Epidermal melanocyte (primary cell): ENCODE measurements around the gene LMTK3.

Source experiments
- DNase-seq: peaks from one replicate; pipeline ENCODE4 v3.0.0; 2011; ENCODE audit warnings: low spot score; ENCODE audit not compliant: insufficient read length

Gene LMTK3

GRCh38 chr19:48470856-48471255 is 40.8 kb downstream of the LMTK3 start:
- no peak for DNase-seq

DNA sequence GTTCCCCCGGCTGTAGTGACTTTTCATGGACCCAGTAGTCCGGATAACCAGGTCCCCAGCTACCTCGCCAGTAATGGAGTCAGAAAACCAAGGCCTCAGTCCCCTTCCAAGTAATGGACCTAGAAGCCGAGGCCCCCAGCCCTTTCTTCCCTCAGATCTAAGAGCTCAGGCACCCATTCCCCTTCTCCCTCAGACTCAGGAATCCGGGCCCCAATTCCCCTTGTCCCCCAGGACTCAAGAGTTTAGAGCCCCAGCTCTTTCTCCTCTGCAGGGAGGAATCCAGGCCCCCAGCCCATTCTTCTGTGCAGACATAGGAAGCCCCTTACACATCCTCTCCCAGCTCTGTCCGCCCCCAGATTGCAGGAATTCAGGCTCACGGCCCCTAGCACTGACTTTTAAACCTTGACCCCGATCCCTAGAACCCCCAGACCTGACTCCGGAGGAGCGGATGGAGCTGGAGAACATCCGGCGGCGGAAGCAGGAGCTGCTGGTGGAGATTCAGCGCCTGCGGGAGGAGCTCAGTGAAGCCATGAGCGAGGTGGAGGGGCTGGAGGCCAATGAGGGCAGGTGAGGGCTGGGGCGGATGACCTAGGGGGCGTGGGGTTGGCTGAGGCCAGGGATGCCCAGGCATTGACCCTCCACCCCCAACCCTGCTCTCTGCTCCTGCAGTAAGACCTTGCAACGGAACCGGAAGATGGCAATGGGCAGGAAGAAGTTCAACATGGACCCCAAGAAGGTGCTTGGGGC is 41.5 kb downstream of the LMTK3 start:
- DNase-seq: no peak

DNA sequence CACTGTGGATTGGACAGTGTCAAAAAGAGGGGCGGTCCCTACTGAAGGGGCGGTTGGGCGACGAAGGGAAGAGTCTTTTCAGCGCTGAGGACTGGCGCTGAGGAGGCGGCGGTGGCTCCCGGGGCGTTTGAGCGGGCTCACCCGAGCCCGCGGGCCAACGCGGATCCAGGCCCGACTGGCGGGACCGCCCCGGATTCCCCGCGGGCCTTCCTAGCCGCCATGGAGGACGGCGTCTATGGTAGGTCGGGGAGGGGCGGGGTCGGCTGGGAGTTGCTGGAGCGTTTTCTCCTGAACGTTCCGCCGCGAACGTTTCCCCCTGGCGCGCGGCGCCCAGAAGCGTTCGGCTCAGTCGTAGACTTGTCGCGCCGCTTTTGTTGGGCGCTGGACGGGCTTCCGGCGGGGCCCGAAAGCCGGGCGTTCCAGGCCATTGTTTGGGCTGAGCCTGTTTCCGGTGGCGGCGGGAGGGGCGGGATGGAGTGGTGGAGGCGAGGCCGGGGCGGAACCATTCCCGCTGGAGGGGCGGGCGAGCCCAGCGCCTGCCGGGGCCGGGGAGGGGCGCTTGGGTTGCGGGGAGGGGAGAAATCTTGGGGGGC is 42.2 kb downstream of the LMTK3 start, which contains the start of gene CYTH2:
Gene CYTH2 (plus strand): TSS at position 81 of the 593 bp plus-strand sequence. CDS start 139 bp downstream, at position 220.
- peak; percentile 54 for DNase-seq

GRCh38 chr19:48468772-48469288 is 42.8 kb downstream of the LMTK3 start:
- peak; percentile 98 for DNase-seq

GRCh38 chr19:48466561-48467325 is 44.9 kb downstream of the LMTK3 start:
- DNase-seq: no peak

- peak; percentile 9 for DNase-seq
Measured at GRCh38 chr19:48465215-48465614, 46.4 kb downstream of the LMTK3 start.

- DNase-seq: no peak
Measured at GRCh38 chr19:48461982-48462655, 49.5 kb downstream of the LMTK3 start.

- DNase-seq: peak; percentile 5
Measured at GRCh38 chr19:48461651-48461981, 50.0 kb downstream of the LMTK3 start.

DNA sequence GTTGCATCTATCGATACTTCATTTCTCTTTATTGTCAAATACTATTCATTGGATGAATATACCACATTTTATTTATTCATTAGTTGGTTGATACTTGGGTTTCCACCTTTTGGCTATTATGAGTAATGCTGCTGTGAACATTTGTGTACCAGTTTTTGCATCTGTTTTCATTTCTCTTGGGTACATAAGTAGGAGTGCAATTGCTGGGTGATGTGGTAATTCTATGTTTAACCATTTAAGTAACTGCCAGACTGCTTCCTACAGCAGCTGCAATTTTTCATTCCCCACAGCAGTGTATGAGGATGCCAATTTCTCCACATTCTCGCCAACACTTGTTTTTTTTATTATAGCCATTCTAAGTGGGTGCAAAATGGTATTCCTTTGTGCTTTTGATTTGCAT is 53.6 kb downstream of the LMTK3 start:
- DNase-seq: no peak

GRCh38 chr19:48456864-48457263 is 54.8 kb downstream of the LMTK3 start:
- DNase-seq: no peak

- no peak for DNase-seq
Measured at GRCh38 chr19:48455908-48456562, 55.6 kb downstream of the LMTK3 start.

DNA sequence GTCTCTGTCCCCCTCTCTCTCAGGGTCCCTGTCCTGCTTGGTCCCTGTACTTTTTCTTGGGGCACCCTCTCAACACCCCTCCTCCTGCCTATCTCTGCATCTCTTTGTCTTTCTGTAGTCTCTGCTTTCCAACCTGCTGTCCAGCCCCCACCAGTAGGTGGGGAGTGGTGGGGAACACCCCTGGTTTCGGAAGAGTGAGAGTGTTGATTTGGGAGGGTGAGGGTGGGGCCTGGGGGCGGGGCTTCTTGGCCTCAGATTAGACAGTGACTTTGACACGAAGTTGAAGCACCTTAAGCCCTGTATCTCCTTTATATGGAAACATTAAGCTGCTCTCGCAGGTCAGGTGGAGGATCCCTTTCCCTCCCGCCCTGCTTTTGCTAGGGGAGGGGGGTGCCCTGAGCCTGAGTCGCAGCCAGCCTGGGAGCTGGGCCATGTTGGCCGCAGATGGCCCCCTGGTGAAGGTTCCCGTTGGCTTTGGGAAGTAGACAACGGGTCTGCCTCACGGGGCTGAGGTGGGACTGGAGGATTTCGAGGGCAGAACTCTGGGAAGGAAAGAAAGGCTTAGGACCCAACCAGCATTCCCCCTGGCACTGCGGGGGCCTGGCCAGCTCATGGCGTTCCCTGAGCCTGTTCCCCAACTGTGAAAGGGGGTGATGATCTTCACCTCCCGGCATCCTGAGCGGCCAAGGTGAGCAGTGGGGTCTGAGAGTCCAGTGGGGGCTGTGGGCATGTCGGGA is 56.3 kb downstream of the LMTK3 start, which contains the start of gene KCNJ14:
Gene KCNJ14 (plus strand): TSS at position 404 of the 737 bp plus-strand sequence. CDS start 6,151 bp downstream, outside the sequence.
- DNase-seq: no peak

DNA sequence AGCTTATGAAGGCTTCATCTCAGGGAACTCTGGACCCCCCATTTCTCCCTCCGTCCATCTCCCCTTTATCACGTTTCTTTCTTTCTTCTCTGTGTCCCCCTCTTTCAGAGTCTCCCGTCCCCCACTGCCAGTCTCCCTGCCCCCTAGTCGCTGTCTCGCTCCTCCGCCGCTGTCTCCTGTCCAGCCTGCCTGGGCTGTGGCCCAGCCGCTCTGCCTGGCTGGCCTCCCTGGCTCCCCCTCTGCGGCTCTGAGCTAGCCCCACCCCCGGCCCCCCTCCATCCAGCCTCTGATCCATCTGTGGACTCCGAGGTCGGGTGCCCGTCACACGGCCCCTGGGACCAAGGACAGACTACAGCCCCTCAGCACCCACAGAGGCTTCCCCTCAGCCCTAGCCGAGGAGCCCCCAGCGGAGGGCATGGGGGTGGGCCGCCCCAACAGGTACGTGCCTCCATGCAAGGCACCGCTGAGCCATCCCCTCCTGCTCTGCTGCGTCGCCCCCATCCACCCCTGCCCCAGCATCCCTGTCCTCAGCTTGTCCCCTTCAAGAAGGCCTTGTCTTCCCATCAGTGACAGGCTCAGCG is 57.4 kb downstream of the LMTK3 start:
- peak; percentile 12 for DNase-seq

DNA sequence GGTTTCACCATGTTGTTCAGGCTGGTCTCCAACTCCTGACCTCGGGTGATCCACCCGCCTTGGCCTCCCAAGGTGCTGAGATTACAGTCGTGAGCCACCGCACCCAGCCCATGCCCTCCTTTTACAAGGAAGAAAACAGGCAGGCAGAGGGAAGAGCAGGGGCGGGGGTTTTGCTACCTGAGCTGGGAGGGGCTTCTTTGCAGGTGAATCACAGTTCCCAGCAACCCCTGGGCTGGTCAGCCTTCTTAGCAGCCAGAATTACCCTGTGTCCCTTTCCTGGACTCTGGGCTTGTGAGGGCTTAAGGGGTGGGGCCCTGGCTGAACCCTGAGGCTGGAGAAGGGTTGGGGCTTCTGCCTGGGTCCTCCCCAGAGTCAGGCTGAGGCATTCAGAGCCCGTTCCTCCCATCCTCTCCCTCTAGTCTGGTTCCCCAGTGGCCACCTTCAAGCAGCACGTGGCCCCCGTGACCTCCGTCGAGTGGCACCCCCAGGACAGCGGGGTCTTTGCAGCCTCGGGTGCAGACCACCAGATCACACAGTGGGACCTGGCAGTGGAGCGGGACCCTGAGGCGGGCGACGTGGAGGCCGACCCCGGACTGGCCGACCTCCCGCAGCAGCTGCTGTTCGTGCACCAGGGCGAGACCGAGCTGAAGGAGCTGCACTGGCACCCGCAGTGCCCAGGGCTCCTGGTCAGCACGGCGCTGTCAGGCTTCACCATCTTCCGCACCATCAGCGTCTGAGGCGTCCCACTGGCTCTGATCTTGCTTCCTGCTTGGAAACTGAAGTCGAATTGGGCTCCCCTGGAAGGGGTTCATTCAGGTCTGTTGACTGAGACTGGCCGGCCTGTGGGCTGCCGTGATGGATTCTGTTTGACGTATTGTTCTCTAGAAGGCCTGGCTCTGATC is 59.1 kb downstream of the LMTK3 start:
- DNase-seq: peak; percentile 4

- DNase-seq: no peak
Measured at GRCh38 chr19:48451624-48452023, 60.0 kb downstream of the LMTK3 start.

GRCh38 chr19:48450863-48451262 is 60.8 kb downstream of the LMTK3 start:
- DNase-seq: no peak

- DNase-seq: peak; percentile 15
Measured at GRCh38 chr19:48450441-48450840, 61.2 kb downstream of the LMTK3 start.

DNA sequence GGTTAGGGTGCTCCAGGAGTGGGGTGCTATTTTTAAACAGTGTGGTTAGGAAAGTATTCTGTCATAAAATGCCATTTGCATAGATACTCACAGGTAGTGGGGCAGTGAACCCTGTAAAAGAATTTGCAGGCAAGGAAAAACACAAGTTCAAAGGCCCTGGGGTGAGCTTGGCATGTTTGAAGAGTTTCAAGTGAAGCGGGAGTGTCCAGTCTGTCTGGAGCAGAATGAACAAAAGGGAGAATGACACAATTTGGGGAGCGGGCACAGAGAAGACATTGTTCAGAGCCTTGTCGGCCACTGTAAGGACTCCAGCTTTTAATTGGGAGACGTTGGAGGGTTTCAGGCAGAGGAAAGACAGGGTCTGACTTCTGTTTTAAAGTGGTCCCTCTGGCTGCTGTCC is 63.1 kb downstream of the LMTK3 start:
- DNase-seq: peak; percentile 12

DNA sequence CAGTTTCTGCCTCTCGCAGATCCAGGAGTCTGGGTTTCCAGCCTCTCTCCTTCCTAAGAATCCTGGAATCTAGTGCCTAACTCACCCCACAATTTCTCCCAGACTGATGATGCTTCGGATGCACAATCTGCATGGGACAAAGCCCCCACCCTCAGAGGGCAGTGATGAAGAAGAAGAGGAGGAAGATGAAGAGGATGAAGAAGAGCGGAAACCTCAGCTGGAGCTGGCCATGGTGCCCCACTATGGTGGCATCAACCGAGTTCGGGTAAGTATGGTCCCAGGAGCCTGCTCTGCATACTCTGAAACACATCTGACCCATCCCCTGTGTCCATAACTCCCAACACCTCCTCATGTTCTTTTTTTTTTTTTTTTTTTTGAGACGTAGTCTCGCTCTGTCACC is 65.1 kb downstream of the LMTK3 start:
- DNase-seq: no peak
